ENCODE results near the gene PLIN3. TPM values are rescaled to one million over a fixed set of nuclear protein-coding genes. Genes with fewer than 3 reads are reported as not detected.
A peak's percentile ranks its signal among the peaks of the same experiment; 100 is the strongest.
"Not testable (repeated sequence)": the region's sequence is repeated elsewhere in the genome, so short reads cannot be mapped to it uniquely, and the experiment has no call there.

Gene PLIN3
- total RNA-seq, 2 donors from 2014 or later, result 18.4 to 28.0 TPM

GRCh38 chr19:4829001-4829712 is 38.3 kb downstream of the PLIN3 start:
- ATAC-seq, result peak; percentile 34
- peak overlapping the region in 3 of 4 donors; percentile 72 to 93 (median 77) for H3K27ac ChIP-seq
- H3K27me3 ChIP-seq, result no peaks in the 10 kb centered on the region
- WGBS, 2 donors, result 25 to 37% methylated on average over 13 to 16 of the region's 16 CpGs
- no peaks in the 10 kb centered on the region for H3K36me3 ChIP-seq (replicated peaks in 1 of 2; ENCODE audit: insufficient read depth in 1 of 2, low read depth in 2 of 2)
- intact Hi-C loops (cut with DNase I), result no loop called here
- H3K4me1 ChIP-seq, result peaks cover 36% of the 10 kb centered on the region
- no peaks in the 10 kb centered on the region for H3K9me3 ChIP-seq
- TF ChIP-seq, protein P1, sequence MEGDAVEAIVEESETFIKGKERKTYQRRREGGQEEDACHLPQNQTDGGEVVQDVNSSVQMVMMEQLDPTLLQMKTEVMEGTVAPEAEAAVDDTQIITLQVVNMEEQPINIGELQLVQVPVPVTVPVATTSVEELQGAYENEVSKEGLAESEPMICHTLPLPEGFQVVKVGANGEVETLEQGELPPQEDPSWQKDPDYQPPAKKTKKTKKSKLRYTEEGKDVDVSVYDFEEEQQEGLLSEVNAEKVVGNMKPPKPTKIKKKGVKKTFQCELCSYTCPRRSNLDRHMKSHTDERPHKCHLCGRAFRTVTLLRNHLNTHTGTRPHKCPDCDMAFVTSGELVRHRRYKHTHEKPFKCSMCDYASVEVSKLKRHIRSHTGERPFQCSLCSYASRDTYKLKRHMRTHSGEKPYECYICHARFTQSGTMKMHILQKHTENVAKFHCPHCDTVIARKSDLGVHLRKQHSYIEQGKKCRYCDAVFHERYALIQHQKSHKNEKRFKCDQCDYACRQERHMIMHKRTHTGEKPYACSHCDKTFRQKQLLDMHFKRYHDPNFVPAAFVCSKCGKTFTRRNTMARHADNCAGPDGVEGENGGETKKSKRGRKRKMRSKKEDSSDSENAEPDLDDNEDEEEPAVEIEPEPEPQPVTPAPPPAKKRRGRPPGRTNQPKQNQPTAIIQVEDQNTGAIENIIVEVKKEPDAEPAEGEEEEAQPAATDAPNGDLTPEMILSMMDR (IDR thresholded peaks at IDR 0.05), result peak in 5 of 7 experiments; percentile 11 to 46 (median 36)
- no peak for TF ChIP-seq POLR2A (IDR thresholded peaks at IDR 0.05)
- DNase-seq, result peak; percentile 41 to 68 (median 60)
- no peak overlapping the region for H3K4me3 ChIP-seq

DNA sequence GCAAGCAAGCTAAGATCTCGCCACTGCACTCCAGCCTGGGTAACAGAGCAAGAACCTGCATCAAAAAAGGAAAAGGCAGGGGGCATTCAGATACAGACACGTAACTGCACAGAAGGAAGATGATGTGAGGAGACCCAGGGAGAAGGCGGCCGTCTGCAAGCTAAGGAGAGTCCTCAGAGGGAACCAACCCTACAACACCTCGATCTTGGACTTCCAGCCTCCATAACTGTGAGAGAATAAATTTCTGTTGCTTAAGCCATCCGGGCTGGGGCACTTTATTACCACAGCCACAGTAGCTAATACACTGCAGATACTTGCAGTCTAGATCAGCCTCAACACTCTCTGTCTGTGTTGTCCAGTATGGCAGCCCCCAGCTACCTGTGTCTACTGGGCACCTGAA is 43.9 kb downstream of the PLIN3 start:
- H3K27ac ChIP-seq, result no peak overlapping the region
- TF ChIP-seq, protein P1 (IDR thresholded peaks at IDR 0.05), result no peak
- no peak for TF ChIP-seq POLR2A (IDR thresholded peaks at IDR 0.05)
- no peaks in the 10 kb centered on the region for H3K27me3 ChIP-seq
- ATAC-seq (no peak), DNase-seq (no peak)
- H3K4me3 ChIP-seq, result no peak overlapping the region
- WGBS, 2 donors, result 70 to 86% methylated on average over 6 of the region's 6 CpGs
- no peaks in the 10 kb centered on the region for H3K36me3 ChIP-seq (replicated peaks in 1 of 2; ENCODE audit: insufficient read depth in 1 of 2, low read depth in 2 of 2)
- peaks cover 13% of the 10 kb centered on the region for H3K4me1 ChIP-seq
- intact Hi-C loops (cut with DNase I), result no loop called here
- no peaks in the 10 kb centered on the region for H3K9me3 ChIP-seq

GRCh38 chr19:4822354-4822753 is 45.1 kb downstream of the PLIN3 start:
- H3K9me3 ChIP-seq; ATAC-seq; DNase-seq; H3K27me3 ChIP-seq; H3K4me3 ChIP-seq; H3K27ac ChIP-seq; H3K4me1 ChIP-seq; H3K36me3 ChIP-seq (replicated peaks in 1 of 2; ENCODE audit: insufficient read depth in 1 of 2, low read depth in 2 of 2); intact Hi-C loops (cut with DNase I): not testable (repeated sequence)
- WGBS, 2 donors, result 96 to 98% methylated on average over 7 of the region's 7 CpGs

DNA sequence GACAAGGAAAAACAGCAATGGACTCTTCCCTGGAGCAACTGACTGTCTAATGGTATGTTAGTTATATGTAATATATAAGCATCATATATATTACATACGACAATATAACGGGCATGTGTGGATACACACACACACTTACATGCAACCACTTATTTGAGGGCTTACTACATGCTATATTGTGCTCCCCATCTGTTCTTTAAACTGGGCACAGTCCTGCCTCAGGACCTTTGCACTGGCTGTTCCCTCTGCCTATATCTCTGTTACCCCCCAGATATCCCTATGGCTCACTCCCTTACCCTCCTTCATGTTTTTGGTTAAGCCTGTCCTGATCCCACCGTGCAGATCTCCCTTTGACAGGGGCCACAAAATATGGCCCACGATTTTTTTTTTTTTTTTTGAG is 46.2 kb downstream of the PLIN3 start:
- Histone ChIP-seq H3K36me3 (replicated peaks in 1 of 2; ENCODE audit: insufficient read depth in 1 of 2, low read depth in 2 of 2) (peaks cover 3 to 6% of the 10 kb centered on the region in 2 donors), H3K9me3 (no peaks in the 10 kb centered on the region), H3K4me3 (no peak overlapping the region), H3K4me1 (peaks cover under 1% of the 10 kb centered on the region), H3K27me3 (no peaks in the 10 kb centered on the region), H3K27ac (no peak overlapping the region)
- TF ChIP-seq, protein P1 (IDR thresholded peaks at IDR 0.05), result no peak
- no peak for TF ChIP-seq POLR2A (IDR thresholded peaks at IDR 0.05)
- ATAC-seq, result no peak
- no peak for DNase-seq
- intact Hi-C loops (cut with DNase I), result no loop called here
- WGBS, 2 donors, result 93 to 96% methylated on average over 4 of the region's 4 CpGs

- intact Hi-C loops (cut with DNase I), result loop anchor here (5.0 kb wide), 1 partner anchor 40 kb away; no protein-coding TSS in a partner anchor
- WGBS, 2 donors, result 89 to 100% methylated on average over 1 to 27 of the region's 32 CpGs
- H3K36me3 ChIP-seq (replicated peaks in 1 of 2; ENCODE audit: insufficient read depth in 1 of 2, low read depth in 2 of 2), result peaks cover 3 to 6% of the 10 kb centered on the region in 2 donors
- H3K27me3 ChIP-seq, result no peaks in the 10 kb centered on the region
- no peak for DNase-seq
- no peak overlapping the region for H3K4me3 ChIP-seq
- ATAC-seq, result no peak
- peaks cover 9% of the 10 kb centered on the region for H3K4me1 ChIP-seq
- H3K27ac ChIP-seq, result no peak overlapping the region
- no peaks in the 10 kb centered on the region for H3K9me3 ChIP-seq
- TF ChIP-seq, protein P1 (IDR thresholded peaks at IDR 0.05), result no peak
- no peak for TF ChIP-seq POLR2A (IDR thresholded peaks at IDR 0.05)
Measured at GRCh38 chr19:4817467-4818277, 49.8 kb downstream of the PLIN3 start.
